NT2/D1 (cell line): Measurements from ENCODE around the gene ARPC2.

Experiments
- YY1 ChIP-seq: IDR thresholded peaks from 2 replicates; pipeline ENCODE4 v1.6.1; 2011; ENCODE audit not compliant: insufficient read length, insufficient read depth
- ZNF274 ChIP-seq: IDR thresholded peaks from 2 replicates; pipeline ENCODE4 v1.6.1; 2011; ENCODE audit warnings: mild to moderate bottlenecking, low read depth, low read length

- TF ChIP-seq ZNF274: no peak
- TF ChIP-seq YY1: no peak
Observed at GRCh38 chr2:218229851-218230250, 12.9 kb downstream of the ARPC2 start.
